Neutrophil (primary cell): Measurements from ENCODE around the gene CCDC160.

Source experiments
- H3K27ac ChIP-seq: fragments of 200-600 bp; sonication (generic); 2 replicates; pipeline ENCODE4 v1.5.1; 2016; ENCODE audit warnings: mild to moderate bottlenecking, moderate library complexity
- H3K27me3 ChIP-seq: fragments of 200-600 bp; sonication (generic); 2 replicates; pipeline ENCODE4 v1.6.0; 2016; ENCODE audit warnings: mild to moderate bottlenecking
- H3K36me3 ChIP-seq: fragments of 200-600 bp; sonication (generic); 2 replicates; pipeline ENCODE4 v1.5.1; 2017
- H3K4me1 ChIP-seq, 2 experiments: fragments of 200-600 bp in 1 of 2; sonication (generic) in 1 of 2; 1 replicate in 1 of 2; 2 replicates in 1 of 2; pipeline versions ENCODE4 v1.5.1 to v1.6.1; 2013 to 2016; ENCODE audit warnings: low read depth in 1 of 2, low read length in 1 of 2, mild to moderate bottlenecking in 1 of 2, moderate library complexity in 1 of 2; ENCODE audit not compliant: control insufficient read depth in 1 of 2, insufficient read depth in 1 of 2
- H3K4me3 ChIP-seq, 2 experiments: fragments of 200-600 bp in 1 of 2; sonication (generic) in 1 of 2; 1 replicate in 1 of 2; 2 replicates in 1 of 2; pipeline ENCODE4 v1.5.1; 2013 to 2016; ENCODE audit warnings: low read depth in 1 of 2, low read length in 1 of 2, mild to moderate bottlenecking in 1 of 2, moderate library complexity in 1 of 2
- H3K9me3 ChIP-seq: fragments of 200-600 bp; sonication (generic); 2 replicates; pipeline ENCODE4 v1.5.1; 2016
- CTCF ChIP-seq: fragments of 200-600 bp; sonication (generic); IDR thresholded peaks from 2 replicates; pipeline ENCODE4 v1.5.1; 2016; ENCODE audit warnings: antibody characterized with exemption

Gene CCDC160

GRCh38 chrX:134244043-134244442, 7.1 kb downstream of the CCDC160 start:
- Histone ChIP-seq H3K27ac (no peak overlapping the region), H3K4me1 (no peaks in the 10 kb centered on the region), H3K4me3 (no peak overlapping the region), H3K9me3 (no peaks in the 10 kb centered on the region), H3K27me3 (peaks cover 20% of the 10 kb centered on the region), H3K36me3 (no peaks in the 10 kb centered on the region)
- TF ChIP-seq CTCF = no peak

GRCh38 chrX:134246282-134246681, 9.3 kb downstream of the CCDC160 start:
- Histone ChIP-seq H3K27ac (no peak overlapping the region), H3K9me3 (no peaks in the 10 kb centered on the region), H3K4me1 (no peaks in the 10 kb centered on the region), H3K4me3 (no peak overlapping the region), H3K36me3 (no peaks in the 10 kb centered on the region), H3K27me3 (peaks cover 6% of the 10 kb centered on the region)
- TF ChIP-seq CTCF = no peak

- H3K4me1 ChIP-seq = no peaks in the 10 kb centered on the region
- H3K27me3 ChIP-seq = peaks cover 6% of the 10 kb centered on the region
- no peaks in the 10 kb centered on the region for H3K9me3 ChIP-seq
- H3K27ac ChIP-seq = no peak overlapping the region
- no peaks in the 10 kb centered on the region for H3K36me3 ChIP-seq
- no peak overlapping the region for H3K4me3 ChIP-seq
- TF ChIP-seq CTCF = no peak
Measured at GRCh38 chrX:134247492-134247891, 10.5 kb downstream of the CCDC160 start.

GRCh38 chrX:134249241-134249640, 12.3 kb downstream of the CCDC160 start:
- Histone ChIP-seq H3K36me3 (no peaks in the 10 kb centered on the region), H3K9me3 (no peaks in the 10 kb centered on the region), H3K4me3 (no peak overlapping the region), H3K27me3 (no peaks in the 10 kb centered on the region), H3K4me1 (no peaks in the 10 kb centered on the region), H3K27ac (no peak overlapping the region)
- no peak for TF ChIP-seq CTCF

GRCh38 chrX:134251241-134251640, 14.3 kb downstream of the CCDC160 start:
- no peak for TF ChIP-seq CTCF

GRCh38 chrX:134254511-134254910, 17.5 kb downstream of the CCDC160 start:
- Histone ChIP-seq H3K36me3 (no peaks in the 10 kb centered on the region), H3K27ac (no peak overlapping the region), H3K4me1 (no peaks in the 10 kb centered on the region), H3K4me3 (no peak overlapping the region), H3K27me3 (no peaks in the 10 kb centered on the region), H3K9me3 (no peaks in the 10 kb centered on the region)
- TF ChIP-seq CTCF = no peak

More at GRCh38 chrX:134251241-134251640, 14.3 kb downstream of the CCDC160 start:
- no peak overlapping the region for H3K27ac ChIP-seq
- no peaks in the 10 kb centered on the region for H3K36me3 ChIP-seq
- H3K9me3 ChIP-seq = no peaks in the 10 kb centered on the region
- no peaks in the 10 kb centered on the region for H3K27me3 ChIP-seq
- no peaks in the 10 kb centered on the region for H3K4me1 ChIP-seq
- H3K4me3 ChIP-seq = no peak overlapping the region
